Smooth muscle cell (in vitro differentiated cells): Measurements from ENCODE around the gene ADAP2. TPM values are rescaled to one million over a fixed set of nuclear protein-coding genes. Genes with fewer than 3 reads are reported as not detected.

Experiments
- DNase-seq: peaks from one replicate; lab custom pipeline; 2025; ENCODE audit not compliant: unreplicated experiment; lab: John Stamatoyannopoulos, UW
- H2AFZ ChIP-seq: fragments of 200-600 bp; sonication (generic); 2 replicates; pipeline ENCODE4 v1.6.0; 2016; ENCODE audit warnings: antibody characterized with exemption, low read depth, mild to moderate bottlenecking
- H3F3A ChIP-seq: fragments of 200-600 bp; sonication (generic); 2 replicates; pipeline ENCODE4 v1.6.0; 2017; ENCODE audit warnings: antibody characterized with exemption, low read depth
- H3K27ac ChIP-seq: fragments of 200-600 bp; sonication (generic); 2 replicates; pipeline ENCODE4 v1.5.1; 2016; ENCODE audit warnings: low read depth, mild to moderate bottlenecking
- H3K27me3 ChIP-seq: fragments of 200-600 bp; sonication (generic); 2 replicates; pipeline ENCODE4 v1.6.1; 2016; ENCODE audit warnings: low read depth, mild to moderate bottlenecking
- H3K36me3 ChIP-seq: fragments of 200-600 bp; sonication (generic); 2 replicates; pipeline ENCODE4 v1.5.1; 2016; ENCODE audit warnings: low read depth
- H3K4me1 ChIP-seq: fragments of 200-600 bp; sonication (generic); 2 replicates; pipeline ENCODE4 v1.5.1; 2016; ENCODE audit warnings: low read depth
- H3K4me2 ChIP-seq: fragments of 200-600 bp; sonication (generic); 2 replicates; pipeline ENCODE4 v1.6.0; 2016; ENCODE audit warnings: mild to moderate bottlenecking
- H3K4me3 ChIP-seq: fragments of 200-600 bp; sonication (generic); 2 replicates; pipeline ENCODE4 v1.5.1; 2016; ENCODE audit warnings: mild to moderate bottlenecking
- H3K79me2 ChIP-seq: fragments of 200-600 bp; sonication (generic); 2 replicates; pipeline ENCODE4 v1.6.0; 2016; ENCODE audit warnings: low read depth, mild to moderate bottlenecking
- H3K9ac ChIP-seq: fragments of 200-600 bp; sonication (generic); 2 replicates; pipeline ENCODE4 v1.6.0; 2016; ENCODE audit warnings: low read depth
- H3K9me3 ChIP-seq: fragments of 200-600 bp; sonication (generic); replicated peaks from 2 replicates; pipeline ENCODE4 v1.5.1; 2016; ENCODE audit warnings: low read depth
- H4K20me1 ChIP-seq: fragments of 200-600 bp; sonication (generic); 2 replicates; pipeline ENCODE4 v1.6.0; 2016; ENCODE audit warnings: low read depth
- CTCF ChIP-seq: fragments of 200-600 bp; sonication (generic); IDR thresholded peaks from 2 replicates; pipeline ENCODE4 v1.5.1; 2017; ENCODE audit warnings: borderline replicate concordance, mild to moderate bottlenecking, antibody characterized with exemption; ENCODE audit not compliant: insufficient read depth, poor library complexity, severe bottlenecking
- WGBS: methylation state at CpG from one replicate; pipeline ENCODE4 v1.1.7; 2016; ENCODE audit warnings: low lambda C conversion rate; 5-methylcytosine and 5-hydroxymethylcytosine counted together
- polyA plus RNA-seq: library from polyadenylated mRNA; unstranded; fragments of >200 nt; fragmentation: Nextera tagmentation; extraction: Ambion mirVana; gene quantifications from 2 replicates; pipeline ENCODE4 v1.2.1, GENCODE V29; 2016
- total RNA-seq: library from RNA; depleted of rRNA; stranded (reverse); fragments of >200 nt; gene quantifications from 2 replicates; pipeline ENCODE4 v1.2.3, GENCODE V29; 2014

The ADAP2 gene
- total RNA-seq (0.13 and 0.22 TPM in 2 replicates), polyA plus RNA-seq (0.43 and 1.8 TPM in 2 replicates)

GRCh38 chr17:30921544-30922196, at the start of gene ADAP2:
Gene ADAP2 (plus strand): TSS chr17:30921945. CDS start chr17:30922015, 70 bp downstream.
- H3K9ac ChIP-seq = no peak within 1 kb of the TSS
- no peaks in the 10 kb centered on the region for H4K20me1 ChIP-seq
- WGBS = 9% methylated on average over 28 of the region's 60 CpGs
- no peaks in the 10 kb centered on the region for H3K79me2 ChIP-seq
- H3K4me2 ChIP-seq = peak within 1 kb of the TSS; percentile 87
- H3K4me3 ChIP-seq = peak within 1 kb of the TSS; percentile 50
- H2AFZ ChIP-seq = peak within 1 kb of the TSS; percentile 66
- no peak for DNase-seq
- no peak for TF ChIP-seq CTCF
- peaks cover 63% of the 10 kb centered on the region for H3K27me3 ChIP-seq
- no peaks in the 10 kb centered on the region for H3K9me3 ChIP-seq
- no peaks in the 10 kb centered on the region for H3F3A ChIP-seq
- no peak within 1 kb of the TSS for H3K27ac ChIP-seq
- no peaks in the 10 kb centered on the region for H3K36me3 ChIP-seq
- H3K4me1 ChIP-seq = no peaks in the 10 kb centered on the region

- H3K27me3 ChIP-seq = no peaks in the 10 kb centered on the region
- H3K36me3 ChIP-seq = no peaks in the 10 kb centered on the region
- no peak overlapping the region for H3K27ac ChIP-seq
- no peaks in the 10 kb centered on the region for H3F3A ChIP-seq
- H3K4me1 ChIP-seq = no peaks in the 10 kb centered on the region
- WGBS = 100% methylated on average over 5 of the region's 5 CpGs
- DNase-seq = no peak
- no peak overlapping the region for H3K4me2 ChIP-seq
- no peak overlapping the region for H3K9ac ChIP-seq
- no peaks in the 10 kb centered on the region for H4K20me1 ChIP-seq
- no peaks in the 10 kb centered on the region for H3K9me3 ChIP-seq
- TF ChIP-seq CTCF = no peak
- no peak overlapping the region for H3K4me3 ChIP-seq
- H3K79me2 ChIP-seq = no peaks in the 10 kb centered on the region
- H2AFZ ChIP-seq = no peak overlapping the region
Measured at GRCh38 chr17:30886187-30886586, 35.6 kb upstream of the ADAP2 start.

GRCh38 chr17:30894236-30894635, 27.5 kb upstream of the ADAP2 start:
- Histone ChIP-seq H3K9me3 (no peaks in the 10 kb centered on the region), H3K79me2 (no peaks in the 10 kb centered on the region), H3K4me3 (no peak overlapping the region), H3K27ac (no peak overlapping the region), H3K9ac (no peak overlapping the region), H3K4me2 (no peak overlapping the region), H3K36me3 (no peaks in the 10 kb centered on the region), H3K4me1 (no peaks in the 10 kb centered on the region), H3K27me3 (no peaks in the 10 kb centered on the region), H4K20me1 (no peaks in the 10 kb centered on the region), H3F3A (no peaks in the 10 kb centered on the region), H2AFZ (no peak overlapping the region)
- no peak for DNase-seq
- WGBS = 98% methylated on average over 3 of the region's 3 CpGs
- no peak for TF ChIP-seq CTCF

GRCh38 chr17:30897311-30897710, 24.4 kb upstream of the ADAP2 start:
- no peaks in the 10 kb centered on the region for H3K36me3 ChIP-seq
- no peak for TF ChIP-seq CTCF
- no peaks in the 10 kb centered on the region for H3K9me3 ChIP-seq
- H3K4me2 ChIP-seq = no peak overlapping the region
- H3K79me2 ChIP-seq = no peaks in the 10 kb centered on the region
- H4K20me1 ChIP-seq = peaks cover 12% of the 10 kb centered on the region
- over 99% methylated on average over 5 of the region's 5 CpGs for WGBS
- H3K27ac ChIP-seq = no peak overlapping the region
- H3K27me3 ChIP-seq = no peaks in the 10 kb centered on the region
- DNase-seq = no peak
- no peak overlapping the region for H3K4me3 ChIP-seq
- no peaks in the 10 kb centered on the region for H3K4me1 ChIP-seq
- H3K9ac ChIP-seq = no peak overlapping the region
- H3F3A ChIP-seq = no peaks in the 10 kb centered on the region
- H2AFZ ChIP-seq = no peak overlapping the region
